ENCODE measurements around the gene SNX10.

- TF ChIP-seq HDAC2 (IDR thresholded peaks at IDR 0.05; ENCODE audit: borderline replicate concordance in 1 of 2, low read depth in 2 of 2, low read length in 2 of 2) (peak in 1 of 2 experiments; percentile 17; a peak in 2 of 4 replicates), YY1 (IDR thresholded peaks at IDR 0.05; ENCODE audit: low read depth, low read length) (no peak), POLR2AphosphoS5 (IDR thresholded peaks at IDR 0.05; ENCODE audit: low read depth, low read length) (no peak), EZH2 (IDR thresholded peaks at IDR 0.05; ENCODE audit: low read depth, low read length, severe bottlenecking) (no peak), POLR2A (IDR thresholded peaks at IDR 0.05; ENCODE audit: control extremely low read depth in 1 of 2, low read depth in 2 of 2, low read length in 2 of 2) (no peak; a peak in 1 of 3 replicates), CTCF (IDR thresholded peaks at IDR 0.05; ENCODE audit: control extremely low read depth in 1 of 3, insufficient read depth in 1 of 3, low read depth in 1 of 3, low read length in 3 of 3) (no peak), ASH2L (IDR thresholded peaks at IDR 0.05; ENCODE audit: low read length) (no peak), SP2 (IDR thresholded peaks at IDR 0.05; ENCODE audit: low read length) (no peak), SIN3A (conservative IDR thresholded peaks at IDR 0.05 in 1 of 2, IDR thresholded peaks at IDR 0.05 in 1 of 2; ENCODE audit: low read depth in 1 of 2, low read length in 2 of 2) (no peak; a peak in 1 of 4 replicates), RFX5 (IDR thresholded peaks at IDR 0.05; ENCODE audit: borderline replicate concordance, low read depth, low read length) (no peak), ZNF274 (IDR thresholded peaks at IDR 0.05; ENCODE audit: borderline replicate concordance, extremely low read depth, low read length) (no peak), CREB1 (IDR thresholded peaks at IDR 0.05) (no peak; the same call in 1 of the 2 replicates), CEBPB (IDR thresholded peaks at IDR 0.05; ENCODE audit: low read depth, low read length) (no peak), JUN (IDR thresholded peaks at IDR 0.05; ENCODE audit: low read depth, low read length) (no peak)
Observed at GRCh38 chr7:26398427-26398755, 106.7 kb downstream of the SNX10 start.

All from H1 (cell line).